DOHH2 (cell line): ENCODE results near the gene DHX32.

Experiments used
- H3F3A ChIP-seq: fragments of 200-600 bp; sonication (generic), shearing (Covaris generic); 2 replicates; pipeline ENCODE4 v1.6.0; 2016; ENCODE audit warnings: antibody characterized with exemption, mild to moderate bottlenecking; ENCODE audit not compliant: control insufficient read depth, insufficient read depth
- H3K27ac ChIP-seq: fragments of 200-600 bp; sonication (generic); 2 replicates; pipeline ENCODE4 v1.5.1; 2014; ENCODE audit warnings: low read depth, mild to moderate bottlenecking, low read length, moderate library complexity
- H3K27me3 ChIP-seq: fragments of 200-600 bp; sonication (generic); 2 replicates; pipeline ENCODE4 v1.6.1; 2014; ENCODE audit warnings: mild to moderate bottlenecking, low read length, mixed read lengths; ENCODE audit not compliant: control insufficient read depth
- H3K36me3 ChIP-seq: fragments of 200-600 bp; sonication (generic); 2 replicates; pipeline ENCODE4 v1.6.1; 2014; ENCODE audit warnings: mild to moderate bottlenecking, low read length, moderate library complexity, mixed read lengths; ENCODE audit not compliant: control insufficient read depth
- H3K4me1 ChIP-seq: fragments of 200-600 bp; sonication (generic); 2 replicates; pipeline ENCODE4 v1.6.1; 2014; ENCODE audit warnings: mild to moderate bottlenecking, low read length, mixed read lengths; ENCODE audit not compliant: control insufficient read depth
- H3K4me2 ChIP-seq: fragments of 200-600 bp; sonication (generic); 2 replicates; pipeline ENCODE4 v1.6.0; 2014; ENCODE audit warnings: mild to moderate bottlenecking, low read length, moderate library complexity
- H3K4me3 ChIP-seq: fragments of 200-600 bp; sonication (generic); 2 replicates; pipeline ENCODE4 v1.5.1; 2014; ENCODE audit warnings: mild to moderate bottlenecking, low read length, mixed read lengths
- H3K79me2 ChIP-seq: fragments of 200-600 bp; sonication (generic); 2 replicates; pipeline ENCODE4 v1.6.1; 2014; ENCODE audit warnings: mild to moderate bottlenecking, low read length, mixed read lengths; ENCODE audit not compliant: control insufficient read depth
- H3K9me2 ChIP-seq: fragments of 200-600 bp; sonication (generic); replicated peaks from 2 replicates; pipeline ENCODE4 v1.6.1; 2014; ENCODE audit warnings: mild to moderate bottlenecking, low read length, mixed read lengths; ENCODE audit not compliant: control insufficient read depth
- H3K9me3 ChIP-seq: fragments of 200-600 bp; sonication (generic); 2 replicates; pipeline ENCODE4 v1.6.1; 2014; ENCODE audit warnings: antibody characterized with exemption, low read length, mixed read lengths; ENCODE audit not compliant: control insufficient read depth, insufficient read depth
- H4K20me1 ChIP-seq: fragments of 200-600 bp; sonication (generic); 2 replicates; pipeline ENCODE4 v1.6.0; 2014; ENCODE audit warnings: low read depth, mild to moderate bottlenecking, antibody characterized with exemption, low read length, moderate library complexity; ENCODE audit not compliant: control insufficient read depth, insufficient read depth
- CTCF ChIP-seq: fragments of 200-600 bp; sonication (generic); IDR thresholded peaks from one replicate; pipeline ENCODE4 v1.5.1; 2014; ENCODE audit warnings: antibody characterized with exemption, mild to moderate bottlenecking, low read depth, low read length; ENCODE audit not compliant: poor library complexity, severe bottlenecking
- EZH2phosphoT487 ChIP-seq: fragments of 200-600 bp; sonication (generic); IDR thresholded peaks from 2 replicates; pipeline ENCODE4 v1.6.1; 2017; ENCODE audit warnings: borderline replicate concordance, mild to moderate bottlenecking, antibody characterized with exemption, low read length, moderate library complexity, mixed read lengths

DHX32 gene

GRCh38 chr10:125845617-125846016, 35.5 kb downstream of the DHX32 start:
- Histone ChIP-seq H4K20me1 (no peaks in the 10 kb centered on the region), H3K4me1 (no peaks in the 10 kb centered on the region), H3K9me2 (no peaks in the 10 kb centered on the region), H3K79me2 (no peaks in the 10 kb centered on the region), H3F3A (no peaks in the 10 kb centered on the region), H3K36me3 (peaks cover 26% of the 10 kb centered on the region), H3K4me3 (no peak overlapping the region), H3K9me3 (no peaks in the 10 kb centered on the region), H3K27me3 (no peaks in the 10 kb centered on the region), H3K4me2 (no peak overlapping the region), H3K27ac (no peak overlapping the region)
- no peak for TF ChIP-seq CTCF
- no peak for TF ChIP-seq EZH2phosphoT487

DNA sequence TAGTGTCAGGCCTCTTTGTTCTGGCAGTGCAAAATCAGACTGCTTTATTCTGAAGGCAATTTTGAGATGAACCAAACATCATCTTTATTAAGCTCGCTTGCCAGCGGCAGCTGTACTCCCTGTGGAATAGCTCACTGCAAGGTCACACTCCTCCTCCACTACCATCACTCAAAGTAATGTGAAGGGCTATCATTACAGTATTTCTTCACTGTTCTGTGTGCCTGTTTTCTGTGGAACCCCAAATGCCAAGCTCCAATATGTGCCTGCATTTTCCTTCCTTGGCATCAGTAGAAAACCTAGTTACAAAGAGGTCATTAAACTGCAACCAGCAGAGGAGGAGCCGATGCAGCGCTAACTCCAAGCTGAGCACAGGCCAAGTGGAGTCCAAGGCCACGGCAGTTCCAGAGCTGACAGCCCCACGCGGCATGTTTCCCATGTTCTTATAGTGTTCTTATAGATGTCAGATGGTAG, 36.3 kb downstream of the DHX32 start:
- Histone ChIP-seq H3K27me3 (no peaks in the 10 kb centered on the region), H3K4me3 (no peak overlapping the region), H3K79me2 (no peaks in the 10 kb centered on the region), H3K27ac (no peak overlapping the region), H3K4me2 (no peak overlapping the region), H4K20me1 (no peaks in the 10 kb centered on the region), H3K9me2 (no peaks in the 10 kb centered on the region), H3K9me3 (no peaks in the 10 kb centered on the region), H3K4me1 (no peaks in the 10 kb centered on the region), H3K36me3 (peaks cover 35% of the 10 kb centered on the region), H3F3A (no peaks in the 10 kb centered on the region)
- TF ChIP-seq CTCF = no peak
- TF ChIP-seq EZH2phosphoT487 = no peak

GRCh38 chr10:125843603-125844329, 37.3 kb downstream of the DHX32 start:
- TF ChIP-seq EZH2phosphoT487 = no peak
- TF ChIP-seq CTCF = no peak
- Histone ChIP-seq H3K27me3 (no peaks in the 10 kb centered on the region), H3K4me3 (no peak overlapping the region), H3K4me2 (no peak overlapping the region), H3K36me3 (peaks cover 44% of the 10 kb centered on the region), H3K9me3 (no peaks in the 10 kb centered on the region), H3F3A (no peaks in the 10 kb centered on the region), H3K27ac (no peak overlapping the region), H3K4me1 (no peaks in the 10 kb centered on the region), H4K20me1 (no peaks in the 10 kb centered on the region), H3K79me2 (no peaks in the 10 kb centered on the region), H3K9me2 (no peaks in the 10 kb centered on the region)
